Measurements from ENCODE around the gene ODAPH. TPM values are rescaled to one million over a fixed set of nuclear protein-coding genes. Genes with fewer than 3 reads are reported as not detected.

ODAPH gene
- polyA plus RNA-seq, 6 donors from 2014 or later = not detected

Other genes with a start within 250 kb of the ODAPH start
- 10 to 100 TPM; 21.3 to 37.4 (median 27.4) TPM for gene RCHY1, start 41.7 kb upstream of the ODAPH start, polyA plus RNA-seq (ENCODE audit: low read depth in 6 of 6)
- gene THAP6, start 41.6 kb upstream of the ODAPH start, polyA plus RNA-seq (ENCODE audit: low read depth in 6 of 6) = 10 to 100 TPM; 10.5 to 13.9 (median 12.9) TPM
- not detected for gene CDKL2, start 74.5 kb downstream of the ODAPH start, polyA plus RNA-seq (ENCODE audit: low read depth in 6 of 6)
- 100 to 1,000 TPM in 1 of 6 donors, 10 to 100 TPM in 5; 73.9 to 103 (median 80.5) TPM for gene G3BP2, start 117.3 kb downstream of the ODAPH start, polyA plus RNA-seq (ENCODE audit: low read depth in 6 of 6)
- gene USO1, start 168.5 kb downstream of the ODAPH start, polyA plus RNA-seq (ENCODE audit: low read depth in 6 of 6) = 10 to 100 TPM; 19.0 to 32.2 (median 28.1) TPM